GM18517 (cell line): ENCODE data around the gene WDR75.
A peak's percentile ranks its signal among the peaks of the same experiment; 100 is the strongest.

ENCODE experiments used
- ATAC-seq: cut with Tn5 transposase; IDR thresholded peaks from one replicate; pipeline ENCODE4 v1.9.1; 2021; ENCODE audit warnings: mild to moderate bottlenecking, moderate library complexity; ENCODE audit not compliant: unreplicated experiment

The WDR75 gene

GRCh38 chr2:189492451-189492850, 51.2 kb downstream of the WDR75 start:
- no peak for ATAC-seq

- no peak for ATAC-seq
These were observed 56.9 kb downstream of the WDR75 start for GRCh38 chr2:189498205-189498604.

- no peak for ATAC-seq
These were observed 57.9 kb downstream of the WDR75 start for GRCh38 chr2:189499137-189499536.

DNA sequence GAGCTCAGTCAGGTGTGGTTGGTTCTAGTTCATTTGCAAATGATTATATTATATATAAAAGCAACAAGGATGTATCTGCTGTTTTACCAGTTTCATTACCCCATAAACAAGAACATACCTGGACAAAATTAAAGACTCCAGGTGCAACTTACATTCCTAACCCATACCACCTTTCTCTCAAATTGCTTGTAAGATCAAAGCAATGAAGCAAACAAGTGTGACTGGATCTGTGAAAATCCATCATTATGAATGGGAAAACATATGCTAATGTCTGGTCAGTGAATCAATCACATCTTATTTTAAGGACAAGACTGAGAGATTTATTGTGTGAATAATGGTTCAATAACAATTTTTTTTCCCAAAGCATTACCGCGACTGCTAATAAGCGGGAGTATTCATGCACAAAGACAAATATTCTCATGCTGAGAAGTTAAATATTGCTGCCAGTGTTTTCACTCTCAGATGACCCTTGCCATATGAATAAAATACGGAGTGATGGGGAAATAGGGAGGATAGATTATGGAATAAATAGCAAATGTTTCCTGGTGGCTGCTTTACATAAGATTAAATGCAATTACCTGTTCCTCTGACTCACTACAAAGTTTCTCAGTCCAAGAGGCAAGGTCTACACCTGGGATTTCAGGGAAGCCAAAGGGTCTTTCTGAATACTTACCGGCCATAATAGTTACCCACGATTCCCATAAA, 59.3 kb downstream of the WDR75 start:
- ATAC-seq = no peak

- ATAC-seq = no peak
These were observed 60.2 kb downstream of the WDR75 start for GRCh38 chr2:189501487-189501886.

DNA sequence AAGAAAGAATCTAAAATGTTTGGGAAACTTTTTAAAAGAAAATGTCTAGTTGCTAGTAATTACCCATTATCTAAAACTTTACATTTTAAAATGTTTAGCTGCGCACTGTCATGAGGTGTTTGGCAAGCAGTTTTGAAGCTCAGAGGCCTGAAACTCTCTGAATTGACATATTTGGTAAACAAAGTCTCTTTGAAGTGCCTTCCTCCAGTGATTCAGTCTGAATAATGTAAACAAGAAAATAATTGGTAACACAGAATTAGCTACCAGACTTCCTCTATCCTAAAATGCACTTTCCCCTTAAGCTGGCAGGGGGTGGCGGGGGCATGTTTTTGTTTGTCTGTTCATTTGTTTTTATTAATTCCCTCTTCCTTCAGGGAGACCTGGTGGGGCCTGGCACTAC, 61.4 kb downstream of the WDR75 start:
- no peak for ATAC-seq

- no peak for ATAC-seq
These were observed 63.0 kb downstream of the WDR75 start for GRCh38 chr2:189504238-189504637.

- no peak for ATAC-seq
These were observed 64.2 kb downstream of the WDR75 start for GRCh38 chr2:189505492-189505891.

DNA sequence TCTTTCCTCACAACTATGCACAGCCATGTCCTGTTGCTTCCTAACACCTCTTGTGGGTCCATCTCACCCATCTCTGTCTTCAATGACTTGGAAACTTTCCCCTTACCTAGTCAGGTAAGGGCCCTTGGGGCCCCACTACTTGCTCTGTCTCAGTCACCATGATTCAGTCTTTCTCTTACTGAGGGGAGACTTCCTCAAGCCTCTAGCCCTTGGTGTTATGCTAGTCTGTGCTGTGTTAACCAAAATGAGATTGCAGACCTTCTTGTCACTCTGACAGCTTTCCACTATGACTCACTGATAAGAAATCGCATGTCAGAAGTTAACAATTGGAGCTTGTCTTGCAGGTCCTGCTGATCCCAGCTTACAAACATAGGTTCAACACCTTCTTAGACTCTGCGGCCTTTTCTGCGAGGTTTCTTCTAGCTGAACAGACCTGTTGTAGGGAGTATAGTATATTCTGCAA, 65.3 kb downstream of the WDR75 start:
- no peak for ATAC-seq

GRCh38 chr2:189511210-189511959, 70.1 kb downstream of the WDR75 start:
- ATAC-seq = no peak

GRCh38 chr2:189511960-189512319, 70.7 kb downstream of the WDR75 start:
- no peak for ATAC-seq

DNA sequence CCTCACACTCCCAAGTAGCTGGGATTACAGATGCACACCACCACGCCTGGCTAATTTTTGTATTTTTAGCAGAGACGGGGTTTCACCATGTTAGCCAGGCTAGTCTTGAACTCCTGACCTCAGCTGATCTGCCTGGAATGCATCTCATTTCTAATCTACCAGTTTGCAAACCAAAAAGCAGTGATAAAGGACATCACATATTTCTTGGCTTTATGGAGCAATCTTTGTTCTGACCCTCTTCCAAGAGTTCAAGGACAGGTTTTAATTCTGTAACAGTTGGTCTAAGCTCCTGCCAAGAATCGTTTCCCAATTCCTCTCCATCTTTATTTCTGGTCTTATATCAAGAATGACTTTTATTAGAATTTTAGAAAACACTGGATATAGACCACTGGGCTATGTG, 71.6 kb downstream of the WDR75 start:
- no peak for ATAC-seq

DNA sequence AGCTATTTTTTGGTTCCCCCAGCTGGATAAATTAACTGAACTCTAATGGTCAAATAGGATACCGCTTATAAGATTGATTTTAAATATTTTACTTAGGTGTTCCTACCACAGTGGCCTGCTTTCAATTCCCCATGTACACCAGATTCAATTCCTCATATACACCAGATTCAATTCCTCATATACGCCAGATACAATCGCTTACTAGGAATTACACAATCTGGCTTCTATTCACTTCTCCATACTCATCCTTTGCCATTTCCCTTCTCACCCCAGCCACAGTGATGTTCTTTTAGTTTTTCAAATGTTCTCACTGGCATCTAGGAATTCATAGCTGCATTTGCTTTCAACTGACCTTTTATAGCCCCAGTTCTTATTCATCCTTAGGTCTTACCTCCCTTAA, 72.8 kb downstream of the WDR75 start:
- ATAC-seq = no peak

GRCh38 chr2:189515264-189515663, 74.0 kb downstream of the WDR75 start:
- no peak for ATAC-seq

GRCh38 chr2:189516546-189516945, 75.3 kb downstream of the WDR75 start:
- ATAC-seq = no peak

GRCh38 chr2:189517847-189518535, 76.7 kb downstream of the WDR75 start:
- no peak for ATAC-seq

- no peak for ATAC-seq
These were observed 78.5 kb downstream of the WDR75 start for GRCh38 chr2:189519631-189520387.

GRCh38 chr2:189521699-189522434, 80.6 kb downstream of the WDR75 start:
- peak; percentile 50 for ATAC-seq

- ATAC-seq = no peak
These were observed 81.3 kb downstream of the WDR75 start for GRCh38 chr2:189522435-189523151.

GRCh38 chr2:189524746-189525145, 83.5 kb downstream of the WDR75 start:
- no peak for ATAC-seq
